Activated CD4-positive, alpha-beta T cell treated with anti-CD3 and anti-CD28 coated beads for 36 hours (primary cell): ENCODE results near the gene USP9X. TPM values are rescaled to one million over a fixed set of nuclear protein-coding genes. Genes with fewer than 3 reads are reported as not detected.
A peak's percentile ranks its signal among the peaks of the same experiment; 100 is the strongest.
"Not testable (repeated sequence)": the region's sequence is repeated elsewhere in the genome, so short reads cannot be mapped to it uniquely, and the experiment has no call there.

Source experiments
- ATAC-seq: fragments of 200-7000 bp; cut with Tn5 transposase; one replicate; pipeline ENCODE4 v1.10.0; 2021; ENCODE audit warnings: mild to moderate bottlenecking, moderate library complexity
- CTCF ChIA-PET: fragments of 350-600 bp; sonication (Branson Sonifier 250); formaldehyde crosslinking; loops from one replicate; lab custom pipeline; 2021; ENCODE audit warnings: antibody characterized with exemption; lab: Charles Lee
- POLR2A ChIA-PET: fragments of 350-600 bp; sonication (Branson Sonifier 250); formaldehyde crosslinking; loops from one replicate; lab custom pipeline; 2021; ENCODE audit warnings: antibody characterized with exemption, inconsistent platforms; lab: Charles Lee
- DNase-seq: peaks from one replicate; pipeline ENCODE4 v3.0.0-alpha.2; 2020
- H3K27ac Mint-ChIP-seq: one replicate; pipeline ENCODE4 v1.8.0; 2021; ENCODE audit warnings: mixed read lengths
- H3K27me3 Mint-ChIP-seq: one replicate; pipeline ENCODE4 v1.8.0; 2021; ENCODE audit warnings: mixed read lengths
- H3K36me3 Mint-ChIP-seq: one replicate; pipeline ENCODE4 v1.8.0; 2021; ENCODE audit warnings: low read depth, mixed read lengths
- H3K4me1 Mint-ChIP-seq: one replicate; pipeline ENCODE4 v1.8.0; 2021; ENCODE audit warnings: mixed read lengths
- H3K4me3 Mint-ChIP-seq: one replicate; pipeline ENCODE4 v1.8.0; 2021; ENCODE audit warnings: mild to moderate bottlenecking, moderate library complexity, mixed read lengths
- H3K9me3 Mint-ChIP-seq: one replicate; pipeline ENCODE4 v1.8.0; 2021; ENCODE audit warnings: low read depth, mixed read lengths
- intact Hi-C, 2 experiments: fragments of 100-400 bp; cut with DNase I in 1 of 2; cut with micrococcal nuclease in 1 of 2; formaldehyde crosslinking; loops; one replicate each; pipeline versions ENCODE4 v1.14.2 to v1.15.1; 2022 to 2024; cut with DNase I, micrococcal nuclease
- total RNA-seq, 2 experiments: library from RNA; stranded (reverse); gene quantifications; one replicate each; pipeline ENCODE4 v1.2.3, GENCODE V29; 2021

Gene USP9X
- total RNA-seq, 2 experiments from 2014 or later, result 53.9 to 60.6 TPM

DNA sequence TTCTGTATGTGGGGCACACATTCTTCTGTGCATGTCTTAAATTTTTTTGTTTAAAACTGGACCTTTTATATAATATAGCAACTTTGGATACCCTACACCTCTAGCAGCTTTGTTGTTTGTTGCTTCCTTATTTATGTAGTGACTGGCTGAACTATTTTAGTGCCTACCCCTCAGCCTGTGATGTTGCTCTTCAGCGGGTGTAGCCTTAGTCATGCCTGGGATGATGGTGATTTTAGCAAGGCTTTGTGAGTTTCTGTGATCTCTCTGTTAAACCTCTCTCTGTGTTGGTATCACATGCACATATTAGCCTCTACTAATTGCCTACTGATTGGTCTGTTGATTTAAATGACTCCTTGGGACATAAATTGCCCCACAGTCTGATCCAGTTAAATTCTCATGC lies 22.8 kb downstream of the USP9X start:
- H3K36me3 Mint-ChIP-seq, result peaks cover 7% of the 10 kb centered on the region
- intact Hi-C loops, result no loop called here
- H3K9me3 Mint-ChIP-seq, result peaks cover 4% of the 10 kb centered on the region
- no peak overlapping the region for H3K4me3 Mint-ChIP-seq
- CTCF ChIA-PET, result interaction anchor here (1.5 kb wide), 1 partner anchor 230 kb away, joined by 3 read pairs; no protein-coding TSS in a partner anchor
- POLR2A ChIA-PET, result interaction anchor here (1.4 kb wide), 1 partner anchor 17 kb away, joined by 3 read pairs; no protein-coding TSS in a partner anchor
- H3K27me3 Mint-ChIP-seq, result no peaks in the 10 kb centered on the region
- H3K4me1 Mint-ChIP-seq, result peaks cover 74% of the 10 kb centered on the region
- DNase-seq (no peak), ATAC-seq (peak; percentile 64)
- H3K27ac Mint-ChIP-seq, result peak overlapping the region; percentile 58

DNA sequence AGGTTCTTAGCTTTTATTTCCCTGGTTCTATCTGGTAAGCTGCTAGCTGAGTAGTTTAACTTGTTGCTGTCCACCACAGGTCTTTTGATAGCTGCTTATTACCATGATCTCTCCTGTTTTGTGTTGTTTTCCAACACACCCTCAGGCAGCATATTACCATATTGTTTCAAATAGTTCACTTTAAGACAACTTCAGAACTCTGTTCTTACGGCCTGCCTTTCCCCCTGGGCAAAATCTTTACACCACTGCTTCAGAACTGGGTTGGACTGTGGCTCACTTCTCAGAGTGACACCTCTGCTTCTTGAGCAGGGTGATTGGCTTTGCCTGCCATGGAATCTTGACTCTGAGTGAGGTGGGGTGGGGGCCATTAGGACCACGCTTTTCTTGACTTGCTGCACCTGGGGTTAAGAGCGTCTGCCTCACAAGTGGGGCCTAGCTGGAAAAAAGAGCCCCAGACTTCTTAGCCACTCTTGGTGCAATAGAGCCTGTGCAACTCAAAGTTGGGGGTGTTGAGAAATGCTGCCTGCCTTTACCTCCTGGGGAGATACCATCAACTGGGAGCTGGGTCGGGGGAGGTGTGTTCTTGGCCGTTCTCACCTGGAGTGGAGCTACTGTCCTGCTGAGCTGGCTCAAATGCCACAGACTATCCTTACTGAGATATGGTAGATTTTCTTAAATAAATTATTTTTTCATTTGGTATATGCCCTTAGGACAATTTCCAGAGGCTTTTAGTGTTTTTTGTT lies 23.4 kb downstream of the USP9X start:
- Mint-ChIP-seq H3K4me3 (no peak overlapping the region), H3K9me3 (peaks cover 4% of the 10 kb centered on the region), H3K4me1 (peaks cover 70% of the 10 kb centered on the region), H3K27ac (peak overlapping the region; percentile 58), H3K27me3 (no peaks in the 10 kb centered on the region), H3K36me3 (peaks cover 7% of the 10 kb centered on the region)
- POLR2A ChIA-PET, result interaction anchor here (0.7 to 1.4 kb wide), 3 partner anchors 18 to 22 kb away, joined by 3 to 5 read pairs (median 3); no protein-coding TSS in a partner anchor
- CTCF ChIA-PET, result interaction anchor here (1.2 to 1.5 kb wide), 2 partner anchors 8 to 231 kb away, joined by 3 to 4 read pairs; no protein-coding TSS in a partner anchor
- DNase-seq (no peak), ATAC-seq (no peak)
- intact Hi-C loops, result no loop called here

DNA sequence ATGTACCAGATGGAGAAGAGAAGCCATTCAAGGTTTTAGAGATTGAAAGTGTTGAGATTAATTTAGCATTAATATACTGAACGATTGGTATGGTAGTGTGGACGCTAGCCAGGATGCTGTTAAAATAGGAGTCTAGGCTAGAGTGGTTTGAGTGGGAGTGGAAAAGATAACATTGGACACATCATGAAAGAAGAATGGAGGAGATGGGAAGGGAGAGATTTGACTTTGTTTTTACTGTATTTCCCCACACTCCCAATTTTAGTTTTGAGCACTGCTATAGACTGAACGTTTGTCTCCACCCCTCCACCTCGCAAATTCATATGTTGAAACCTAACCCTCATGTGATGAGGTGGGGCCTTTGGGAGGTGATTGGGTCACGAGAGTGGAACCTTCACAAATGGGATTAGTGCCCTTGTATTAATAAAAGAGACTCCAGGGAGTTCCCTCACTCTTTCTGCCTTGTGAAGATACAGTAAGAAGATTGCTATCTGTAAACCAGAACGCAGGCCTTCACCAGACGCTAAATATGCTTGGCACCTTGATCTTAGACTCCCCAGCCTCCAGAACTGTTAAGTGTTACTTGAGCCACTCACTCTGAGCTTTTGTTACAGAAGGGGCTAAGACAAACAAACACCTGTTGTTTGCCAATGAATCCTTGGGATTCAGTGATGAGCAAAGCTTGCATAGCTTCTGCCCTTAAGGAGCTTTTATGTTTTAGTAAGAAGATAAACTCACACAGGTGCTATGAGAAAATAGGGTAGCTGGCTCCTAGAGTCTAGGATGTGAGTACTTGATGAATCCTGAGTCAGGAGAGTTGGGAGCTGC lies 25.8 kb downstream of the USP9X start:
- Mint-ChIP-seq H3K4me1 (peaks cover 70% of the 10 kb centered on the region), H3K9me3 (peaks cover 4% of the 10 kb centered on the region), H3K27me3 (no peaks in the 10 kb centered on the region), H3K27ac (peak overlapping the region; percentile 77), H3K4me3 (peak overlapping the region; percentile 26), H3K36me3 (peaks cover 7% of the 10 kb centered on the region)
- intact Hi-C loops, result loop anchor here (10.0 kb wide), 4 partner anchors 96 to 526 kb away; partner anchors contain the start of genes ATP6AP2 (in 1 of the 2), DDX3X (in 1 of the 2) and MED14 (in 1 of the 2)
- no peak for ATAC-seq
- ChIA-PET CTCF (no interaction called here), POLR2A (interaction anchor here (0.6 kb wide), 1 partner anchor 69 kb away, joined by 5 read pairs; no protein-coding TSS in a partner anchor)
- no peak for DNase-seq

DNA sequence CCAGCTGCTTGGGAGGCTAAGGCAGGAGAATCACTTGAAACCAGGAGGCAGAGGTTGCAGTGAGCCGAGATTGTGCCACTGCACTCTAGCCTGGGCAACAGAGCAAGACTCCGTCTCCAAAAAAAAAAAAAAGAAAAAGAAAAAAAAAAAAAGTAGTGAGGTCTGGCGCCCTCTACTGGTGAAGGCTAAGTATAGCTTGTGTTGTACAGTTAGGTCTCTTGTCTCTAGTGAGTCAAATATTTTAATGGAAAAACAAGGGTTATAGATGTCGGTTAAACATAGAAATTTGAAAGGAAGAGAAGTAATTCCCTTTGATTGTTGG lies 29.8 kb downstream of the USP9X start:
- intact Hi-C loops, result loop anchor here (1.0 to 10.0 kb wide), 10 partner anchors 30 to 530 kb away; partner anchors contain the start of genes MED14 (in 2 of the 2), ATP6AP2 (in 1 of the 2), DDX3X (in 1 of the 2) and USP9X (in 1 of the 2)
- DNase-seq, result peak; percentile 43

DNA sequence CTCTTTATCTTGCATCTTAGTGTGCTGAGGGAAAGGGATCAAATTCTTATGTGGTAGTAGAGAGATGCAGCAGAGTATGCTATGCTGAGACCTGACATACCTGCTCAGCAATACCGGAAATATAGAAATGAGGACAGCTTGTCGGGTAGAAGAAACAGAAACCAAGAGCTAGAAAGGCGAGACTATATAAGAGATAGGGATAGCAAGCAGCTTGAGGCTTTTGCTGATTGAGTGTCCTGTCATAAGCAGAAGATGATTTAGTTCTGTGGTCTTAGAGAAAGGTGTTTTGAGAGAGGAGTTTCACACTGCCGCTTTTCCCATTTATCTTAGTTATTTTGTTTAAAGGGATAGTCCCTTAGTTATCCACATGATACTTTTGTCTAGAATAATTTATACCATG lies 31.7 kb downstream of the USP9X start:
- peak overlapping the region; percentile 72 for H3K27ac Mint-ChIP-seq
- intact Hi-C loops, result loop anchor here (1.0 to 10.0 kb wide), 12 partner anchors 33 to 532 kb away; partner anchors contain the start of genes MED14 (in 2 of the 2), ATP6AP2 (in 1 of the 2), CXorf38 (in 1 of the 2) and DDX3X (in 1 of the 2)

More for the DNA sequence above, 29.8 kb downstream of the USP9X start:
- H3K4me1 Mint-ChIP-seq, result peaks cover 78% of the 10 kb centered on the region
- not testable (repeated sequence) for H3K27me3 Mint-ChIP-seq, H3K9me3 Mint-ChIP-seq, H3K4me3 Mint-ChIP-seq, H3K36me3 Mint-ChIP-seq
- peak; percentile 18 for ATAC-seq
- CTCF ChIA-PET, result interaction anchor here (0.7 to 2.2 kb wide), 13 partner anchors 10 to 463 kb away, joined by 3 to 12 read pairs (median 4); no protein-coding TSS in a partner anchor
- POLR2A ChIA-PET, result interaction anchor here (0.6 to 2.1 kb wide), 3 partner anchors 30 to 146 kb away, joined by 3 to 10 read pairs (median 3); partner anchors contain the start of gene USP9X
- peak overlapping the region; percentile 65 for H3K27ac Mint-ChIP-seq

DNA sequence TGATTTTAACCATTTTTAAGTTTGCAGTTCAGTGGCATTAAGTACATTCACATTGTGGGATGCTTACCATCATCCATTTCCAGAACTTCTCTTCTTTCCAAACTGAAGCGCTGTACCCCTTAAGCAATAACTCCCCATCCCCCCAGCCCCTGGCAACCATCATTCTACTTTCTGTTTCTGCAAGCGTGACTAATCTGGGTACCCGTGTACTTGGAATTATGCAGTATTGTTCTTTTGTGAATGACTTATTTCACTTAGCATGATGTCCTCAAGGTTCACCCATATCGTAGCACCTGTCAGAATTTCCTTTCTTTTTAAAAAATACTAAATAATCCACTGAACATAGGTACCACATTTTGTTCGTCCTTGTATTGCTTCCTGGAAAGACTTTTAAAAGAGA lies 32.9 kb downstream of the USP9X start:
- ChIA-PET POLR2A (interaction anchor here (0.6 kb wide), 1 partner anchor 333 kb away, joined by 9 read pairs; no protein-coding TSS in a partner anchor), CTCF (interaction anchor here (0.7 kb wide), 1 partner anchor 13 kb away, joined by 3 read pairs; no protein-coding TSS in a partner anchor)
- intact Hi-C loops, result loop anchor here (5.0 to 10.0 kb wide), 8 partner anchors 103 to 533 kb away; partner anchors contain the start of genes MED14 (in 2 of the 2), ATP6AP2 (in 1 of the 2) and DDX3X (in 1 of the 2)
- peak overlapping the region; percentile 67 for H3K27ac Mint-ChIP-seq
- ATAC-seq (peak; percentile 37), DNase-seq (peak; percentile 71)
- H3K36me3 Mint-ChIP-seq, result peaks cover 3% of the 10 kb centered on the region
- H3K9me3 Mint-ChIP-seq, result no peaks in the 10 kb centered on the region
- peaks cover 84% of the 10 kb centered on the region for H3K4me1 Mint-ChIP-seq
- peak overlapping the region; percentile 52 for H3K4me3 Mint-ChIP-seq
- H3K27me3 Mint-ChIP-seq, result no peaks in the 10 kb centered on the region

More for the DNA sequence above, 31.7 kb downstream of the USP9X start:
- ChIA-PET POLR2A (interaction anchor here (0.6 to 1.3 kb wide), 4 partner anchors 25 to 32 kb away, joined by 3 to 4 read pairs (median 4); no protein-coding TSS in a partner anchor), CTCF (interaction anchor here (0.9 to 1.3 kb wide), 4 partner anchors 17 to 465 kb away, joined by 3 to 4 read pairs (median 4); no protein-coding TSS in a partner anchor)
- Mint-ChIP-seq H3K4me3 (peak overlapping the region; percentile 49), H3K4me1 (peaks cover 76% of the 10 kb centered on the region), H3K9me3 (no peaks in the 10 kb centered on the region), H3K36me3 (no peaks in the 10 kb centered on the region), H3K27me3 (no peaks in the 10 kb centered on the region)
- ATAC-seq (peak; percentile 81), DNase-seq (no peak)

DNA sequence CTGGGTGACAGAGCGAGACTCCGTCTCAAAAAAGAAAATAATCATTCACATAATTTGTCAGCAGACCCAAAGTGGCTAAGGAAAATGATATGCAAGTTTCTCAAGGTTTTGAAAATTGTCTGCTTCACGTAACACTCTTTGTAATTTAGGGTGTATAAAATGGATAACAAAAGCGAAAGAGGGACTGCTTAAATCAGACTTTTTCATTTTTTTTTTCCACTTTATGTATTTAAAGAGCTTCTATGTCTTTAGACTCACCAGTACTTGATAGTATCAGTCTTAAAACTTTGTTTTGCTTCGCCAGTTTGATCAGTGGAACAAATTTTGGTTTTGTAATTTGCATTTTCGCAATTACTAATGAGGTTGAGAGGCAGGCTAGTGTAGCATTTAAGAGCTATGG lies 34.6 kb downstream of the USP9X start:
- peak overlapping the region; percentile 69 for H3K27ac Mint-ChIP-seq
- ATAC-seq (peak; percentile 10), DNase-seq (no peak)
- H3K9me3 Mint-ChIP-seq, result no peaks in the 10 kb centered on the region
- no peaks in the 10 kb centered on the region for H3K27me3 Mint-ChIP-seq
- ChIA-PET CTCF (interaction anchor here (1.8 kb wide), 1 partner anchor 18 kb away, joined by 8 read pairs; no protein-coding TSS in a partner anchor), POLR2A (interaction anchor here (0.6 to 1.7 kb wide), 4 partner anchors 35 to 950 kb away, joined by 3 to 7 read pairs (median 3); partner anchors contain the start of gene USP9X)
- peaks cover 80% of the 10 kb centered on the region for H3K4me1 Mint-ChIP-seq
- intact Hi-C loops, result loop anchor here (5.0 to 10.0 kb wide), 8 partner anchors 105 to 535 kb away; partner anchors contain the start of genes MED14 (in 2 of the 2), ATP6AP2 (in 1 of the 2) and DDX3X (in 1 of the 2)
- peaks cover 8% of the 10 kb centered on the region for H3K36me3 Mint-ChIP-seq
- peak overlapping the region; percentile 53 for H3K4me3 Mint-ChIP-seq

DNA sequence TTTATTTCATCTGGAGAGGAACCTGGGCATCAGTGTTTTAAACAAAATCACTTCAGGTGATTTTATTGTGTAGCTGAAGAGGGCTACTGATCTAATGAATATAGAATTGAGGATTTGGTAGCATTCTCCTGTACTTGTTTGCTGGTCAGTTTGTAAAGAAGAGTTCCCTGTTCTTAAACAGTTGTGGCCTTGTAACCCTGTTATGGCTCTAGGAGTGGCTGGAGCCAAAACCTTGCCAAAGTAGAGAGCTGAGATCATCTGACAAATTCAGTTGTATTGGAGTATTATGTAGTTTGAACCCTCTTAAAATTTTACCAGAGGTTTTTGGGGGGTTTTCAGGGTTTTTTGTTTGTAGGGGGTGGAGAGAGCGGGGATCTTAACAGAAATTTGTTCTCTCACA lies 36.5 kb downstream of the USP9X start:
- intact Hi-C loops, result no loop called here
- H3K4me3 Mint-ChIP-seq, result no peak overlapping the region
- peak overlapping the region; percentile 78 for H3K27ac Mint-ChIP-seq
- POLR2A ChIA-PET, result no interaction called here
- peaks cover 12% of the 10 kb centered on the region for H3K36me3 Mint-ChIP-seq
- no peak for DNase-seq
- H3K27me3 Mint-ChIP-seq, result no peaks in the 10 kb centered on the region
- H3K4me1 Mint-ChIP-seq, result peaks cover 66% of the 10 kb centered on the region
- no peak for ATAC-seq
- H3K9me3 Mint-ChIP-seq, result no peaks in the 10 kb centered on the region
- CTCF ChIA-PET, result no interaction called here

DNA sequence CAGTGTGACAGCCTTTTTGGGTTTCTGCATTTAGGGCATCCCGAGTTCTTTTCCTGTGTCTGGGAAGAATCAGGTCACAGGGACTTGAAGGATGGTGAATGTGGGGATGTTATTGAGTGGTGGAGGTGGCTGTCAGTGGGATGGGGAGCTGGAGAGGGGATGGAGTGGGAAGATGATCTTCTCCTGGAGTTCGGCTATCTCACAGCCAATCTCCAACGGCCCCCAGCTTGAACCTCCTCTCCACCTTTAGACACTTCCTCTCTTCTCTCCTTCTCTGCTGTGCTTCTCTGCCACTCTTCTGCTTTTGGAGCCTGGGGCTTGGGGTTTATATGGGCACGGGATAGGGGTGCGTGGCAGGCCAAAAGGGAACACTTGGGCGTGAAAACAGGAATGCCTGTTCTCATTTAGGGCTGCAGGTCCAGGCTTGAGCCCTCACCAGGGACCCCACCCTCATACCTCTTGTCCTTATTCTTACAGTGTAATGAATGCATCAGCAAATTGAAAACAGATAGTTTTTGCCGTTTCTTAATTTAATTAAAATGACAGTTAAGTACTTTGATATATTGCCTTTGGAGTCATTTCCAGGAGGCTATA lies 37.5 kb downstream of the USP9X start:
- ATAC-seq, result no peak
- H3K4me1 Mint-ChIP-seq, result peaks cover 67% of the 10 kb centered on the region
- H3K4me3 Mint-ChIP-seq, result no peak overlapping the region
- H3K36me3 Mint-ChIP-seq, result peaks cover 12% of the 10 kb centered on the region
- DNase-seq, result no peak
- ChIA-PET CTCF (no interaction called here), POLR2A (no interaction called here)
- no peaks in the 10 kb centered on the region for H3K9me3 Mint-ChIP-seq
- H3K27me3 Mint-ChIP-seq, result no peaks in the 10 kb centered on the region
- peak overlapping the region; percentile 61 for H3K27ac Mint-ChIP-seq
- intact Hi-C loops, result no loop called here
